Right renal cortex interstitium (tissue), 3 donors: ENCODE results near the gene AHCTF1. TPM values are rescaled to one million over a fixed set of nuclear protein-coding genes. Genes with fewer than 3 reads are reported as not detected.

Source experiments
- DNase-seq, 3 donors: peaks; one replicate each; pipeline ENCODE4 v3.0.0-alpha.2; 2013; ENCODE audit warnings: low read depth in 3 of 3, low spot score in 2 of 3
- polyA plus RNA-seq, 3 donors: library from polyadenylated mRNA; unstranded; fragments of 120-200 nt; gene quantifications; one replicate each; pipeline ENCODE4 v1.2.1, GENCODE V29; 2013; ENCODE audit not compliant: insufficient read length in 3 of 3

AHCTF1 gene
- polyA plus RNA-seq, result 10 to 100 TPM; 58.4 to 60.4 (median 59.9) TPM

- peak; percentile 98 to 99 (median 98) for DNase-seq
Measured at GRCh38 chr1:246931549-246932365, at the start of gene AHCTF1. Gene AHCTF1 (minus strand): TSS chr1:246931948. CDS start chr1:246918370, 13,578 bp downstream.

GRCh38 chr1:246978785-246979184 is 47.0 kb upstream of the AHCTF1 start:
- DNase-seq, result no peak

- DNase-seq, result no peak
Measured at GRCh38 chr1:246978281-246978680, 46.5 kb upstream of the AHCTF1 start.

GRCh38 chr1:246971969-246972368 is 40.2 kb upstream of the AHCTF1 start:
- DNase-seq, result no peak

- no peak for DNase-seq
Measured at GRCh38 chr1:246971090-246971721, 39.5 kb upstream of the AHCTF1 start.

GRCh38 chr1:246969621-246970020 is 37.9 kb upstream of the AHCTF1 start:
- DNase-seq, result no peak

- no peak for DNase-seq
Measured at GRCh38 chr1:246966502-246966901, 34.8 kb upstream of the AHCTF1 start.

- DNase-seq, result no peak
Measured at GRCh38 chr1:246959944-246960693, 28.4 kb upstream of the AHCTF1 start.

GRCh38 chr1:246954126-246954525 is 22.4 kb upstream of the AHCTF1 start:
- DNase-seq, result no peak

GRCh38 chr1:246951413-246951812 is 19.7 kb upstream of the AHCTF1 start:
- no peak for DNase-seq

GRCh38 chr1:246949956-246950355 is 18.2 kb upstream of the AHCTF1 start:
- no peak for DNase-seq

- DNase-seq, result no peak
Measured at GRCh38 chr1:246947255-246947654, 15.5 kb upstream of the AHCTF1 start.

GRCh38 chr1:246946366-246946765 is 14.6 kb upstream of the AHCTF1 start:
- DNase-seq, result no peak

- no peak for DNase-seq
Measured at GRCh38 chr1:246934765-246935164, 3.0 kb upstream of the AHCTF1 start.

- DNase-seq, result no peak
Measured at GRCh38 chr1:246933893-246934292, 2.1 kb upstream of the AHCTF1 start.

- no peak for DNase-seq
Measured at GRCh38 chr1:246932366-246932700, 585 bp upstream of the AHCTF1 start.

GRCh38 chr1:246930830-246931548 is 759 bp downstream of the AHCTF1 start:
- DNase-seq, result no peak

GRCh38 chr1:246925997-246926626 is 5.6 kb downstream of the AHCTF1 start:
- DNase-seq, result no peak

GRCh38 chr1:246923900-246924299 is 7.8 kb downstream of the AHCTF1 start:
- no peak for DNase-seq

- no peak for DNase-seq
Measured at GRCh38 chr1:246923482-246923881, 8.3 kb downstream of the AHCTF1 start.
